ENCODE results near the gene WDR13.
"Not testable (repeated sequence)": the region's sequence is repeated elsewhere in the genome, so short reads cannot be mapped to it uniquely, and the experiment has no call there.

The WDR13 gene

DNA sequence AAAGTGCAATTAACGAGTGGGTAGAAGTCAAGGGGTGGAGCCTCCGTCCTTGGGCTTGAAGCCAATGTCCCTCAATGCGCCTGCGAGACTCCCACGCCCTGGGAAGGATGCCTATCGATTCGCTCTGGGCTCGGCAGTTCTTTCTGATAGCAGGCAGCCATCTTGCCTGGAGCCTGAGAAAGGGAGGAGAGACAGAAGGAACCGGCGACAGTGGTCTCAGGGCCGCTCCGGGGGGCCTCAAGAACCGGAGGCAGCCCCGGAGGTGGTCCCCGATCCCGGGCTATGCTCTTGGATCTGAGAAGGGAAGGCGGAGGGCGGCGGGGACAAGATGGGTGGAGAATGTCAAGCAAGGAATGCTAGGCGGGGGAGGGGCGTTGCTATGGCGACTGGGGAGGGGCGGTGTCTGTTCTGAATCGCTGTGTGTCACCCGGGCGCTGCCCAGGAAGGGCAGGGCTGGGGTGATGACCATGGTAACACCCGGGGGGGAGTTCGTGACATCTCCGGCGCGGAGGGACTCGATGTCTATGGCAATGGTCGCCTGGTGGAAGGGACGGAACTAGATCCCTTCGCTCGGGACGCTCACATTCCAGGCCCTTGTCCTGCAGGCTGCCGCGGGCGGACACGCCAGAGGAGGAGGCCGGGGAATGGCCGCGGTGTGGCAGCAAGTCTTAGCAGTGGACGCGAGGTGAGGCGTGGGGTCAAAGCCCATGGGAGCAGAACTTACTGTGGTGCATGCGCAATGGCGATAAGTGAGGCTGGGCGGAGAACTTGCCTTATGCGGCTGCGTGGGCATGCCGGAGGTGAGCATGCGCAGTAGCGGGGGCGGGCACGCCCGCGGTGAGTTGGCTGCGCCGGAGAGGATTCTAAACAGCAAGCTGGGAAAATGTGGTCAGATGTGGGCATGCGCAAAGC lies at the start of gene WDR13:
Gene WDR13 (plus strand): TSS at position 140 of the 912 bp plus-strand sequence. CDS start 505 bp downstream, at position 645.
- Mint-ChIP-seq H3K4me1 (ENCODE audit: low read depth) (peaks cover 5% of the 10 kb centered on the region), H3K36me3 (ENCODE audit: low read depth) (peaks cover 8% of the 10 kb centered on the region), H3K4me3 (peak within 1 kb of the TSS; percentile 97), H3K27me3 (ENCODE audit: low read depth) (no peaks in the 10 kb centered on the region), H3K9me3 (no peaks in the 10 kb centered on the region), H3K27ac (peak within 1 kb of the TSS; percentile 99)
- peak; percentile 87 for DNase-seq (ENCODE audit: low spot score)

DNA sequence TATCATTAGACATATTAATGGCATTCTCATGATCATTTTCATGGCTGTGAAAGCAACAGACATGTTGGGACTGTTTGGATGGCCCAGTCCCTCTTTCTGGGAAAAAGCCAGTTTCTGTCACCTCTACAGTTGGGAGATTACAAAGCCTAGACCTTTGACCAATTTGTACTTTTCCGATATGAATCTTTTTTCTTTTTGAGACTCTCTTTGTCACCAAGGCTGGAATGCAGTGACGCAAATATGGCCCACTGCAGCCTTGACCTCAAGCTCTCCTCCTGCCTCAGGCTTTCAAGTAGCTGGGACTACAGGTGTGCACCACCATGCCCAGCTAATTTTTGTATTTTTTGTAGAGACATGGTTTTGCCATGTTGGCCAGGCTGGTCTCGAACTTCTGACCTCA lies 48.4 kb upstream of the WDR13 start:
- H3K27ac Mint-ChIP-seq: no peak overlapping the region
- no peaks in the 10 kb centered on the region for H3K9me3 Mint-ChIP-seq
- no peak for DNase-seq (ENCODE audit: low spot score)
- H3K4me3 Mint-ChIP-seq: no peak overlapping the region
- no peaks in the 10 kb centered on the region for H3K4me1 Mint-ChIP-seq (ENCODE audit: low read depth)
- H3K27me3 Mint-ChIP-seq (ENCODE audit: low read depth): no peaks in the 10 kb centered on the region
- H3K36me3 Mint-ChIP-seq (ENCODE audit: low read depth): peaks cover 23% of the 10 kb centered on the region

DNA sequence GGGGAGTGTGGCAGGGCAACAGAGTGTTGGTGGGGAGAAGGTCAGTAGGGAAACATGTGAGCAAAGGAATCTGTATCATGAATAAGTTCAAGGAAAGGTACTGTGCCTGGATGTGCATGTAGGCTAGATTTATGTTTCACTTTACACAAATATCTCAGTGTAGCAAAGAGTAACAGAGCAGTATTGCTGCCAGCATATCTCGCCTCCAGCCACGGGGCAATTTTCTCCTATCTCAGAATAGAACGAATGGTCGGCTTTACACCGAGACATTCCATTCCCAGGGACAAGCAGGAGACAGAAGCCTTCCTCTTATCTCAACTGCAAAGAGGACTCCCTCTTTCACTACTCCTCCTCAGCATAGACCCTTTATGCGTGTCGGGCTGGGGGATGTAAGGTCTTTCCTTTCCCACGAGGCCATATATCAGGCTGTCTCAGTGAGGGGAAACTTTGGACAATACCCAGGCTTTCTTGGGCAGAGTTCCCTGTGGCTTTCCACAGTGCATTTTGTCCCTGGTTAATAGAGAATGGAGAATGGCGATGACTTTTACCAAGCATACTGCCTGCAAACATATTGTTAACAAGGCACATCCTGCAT lies 41.5 kb upstream of the WDR13 start:
- H3K36me3 Mint-ChIP-seq (ENCODE audit: low read depth): peaks cover 15% of the 10 kb centered on the region
- H3K27ac Mint-ChIP-seq; H3K9me3 Mint-ChIP-seq; H3K27me3 Mint-ChIP-seq (ENCODE audit: low read depth); H3K4me3 Mint-ChIP-seq; DNase-seq (ENCODE audit: low spot score); H3K4me1 Mint-ChIP-seq (ENCODE audit: low read depth): not testable (repeated sequence)

DNA sequence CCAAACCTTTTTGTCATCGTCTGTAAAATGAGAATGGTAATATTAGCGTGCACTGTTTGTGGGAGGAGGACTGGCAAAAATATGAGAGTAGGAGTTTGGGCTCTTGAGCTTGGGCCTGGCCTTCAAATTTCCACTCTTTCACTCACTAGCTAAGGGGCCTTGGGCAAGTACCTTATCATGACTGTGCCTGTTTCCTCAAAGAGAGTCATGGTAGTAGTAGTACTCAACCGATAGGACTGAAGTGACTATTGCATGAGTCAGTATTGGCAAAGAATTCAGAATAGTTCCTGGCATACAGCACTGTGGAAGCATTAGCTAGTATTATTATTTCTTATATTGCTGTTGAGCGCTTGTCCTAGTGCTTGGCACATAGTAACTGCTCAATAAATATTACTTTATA lies 39.0 kb upstream of the WDR13 start:
- Mint-ChIP-seq H3K4me1 (ENCODE audit: low read depth) (no peaks in the 10 kb centered on the region), H3K9me3 (no peaks in the 10 kb centered on the region), H3K36me3 (ENCODE audit: low read depth) (peaks cover 23% of the 10 kb centered on the region), H3K27ac (no peak overlapping the region), H3K4me3 (no peak overlapping the region), H3K27me3 (ENCODE audit: low read depth) (no peaks in the 10 kb centered on the region)
- DNase-seq (ENCODE audit: low spot score): no peak

DNA sequence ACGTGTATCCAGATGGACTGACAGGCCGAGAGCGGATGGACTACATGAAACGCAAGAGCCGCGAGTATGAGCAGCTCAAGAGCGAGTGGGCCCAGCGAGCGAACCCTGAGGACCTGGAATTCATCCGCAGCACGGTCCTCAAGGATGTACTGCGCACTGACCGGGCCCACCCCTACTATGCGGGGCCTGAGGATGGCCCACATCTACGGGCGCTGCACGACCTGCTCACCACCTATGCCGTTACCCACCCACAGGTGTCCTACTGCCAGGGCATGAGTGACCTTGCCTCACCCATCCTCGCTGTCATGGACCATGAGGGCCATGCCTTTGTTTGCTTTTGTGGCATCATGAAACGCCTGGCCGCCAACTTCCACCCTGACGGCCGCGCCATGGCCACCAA lies 37.7 kb upstream of the WDR13 start:
- H3K36me3 Mint-ChIP-seq (ENCODE audit: low read depth): peaks cover 23% of the 10 kb centered on the region

DNA sequence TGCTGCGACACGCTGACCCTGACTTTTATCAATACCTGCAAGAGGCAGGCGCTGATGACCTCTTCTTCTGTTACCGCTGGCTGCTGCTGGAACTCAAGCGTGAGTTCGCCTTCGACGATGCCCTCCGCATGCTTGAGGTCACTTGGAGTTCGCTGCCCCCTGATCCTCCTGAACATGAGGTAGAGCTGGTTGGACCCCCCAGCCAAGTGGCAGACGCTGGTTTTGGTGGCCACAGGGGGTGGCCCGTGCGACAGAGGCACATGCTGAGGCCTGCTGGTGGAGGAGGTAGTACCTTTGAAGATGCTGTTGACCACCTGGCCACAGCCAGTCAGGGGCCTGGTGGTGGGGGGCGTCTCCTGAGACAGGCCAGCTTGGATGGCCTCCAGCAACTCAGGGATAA lies 37.2 kb upstream of the WDR13 start:
- Mint-ChIP-seq H3K27ac (no peak overlapping the region), H3K36me3 (ENCODE audit: low read depth) (peaks cover 20% of the 10 kb centered on the region), H3K27me3 (ENCODE audit: low read depth) (no peaks in the 10 kb centered on the region), H3K4me1 (ENCODE audit: low read depth) (no peaks in the 10 kb centered on the region), H3K4me3 (no peak overlapping the region), H3K9me3 (no peaks in the 10 kb centered on the region)
- DNase-seq (ENCODE audit: low spot score): no peak

More for the DNA sequence above, 37.7 kb upstream of the WDR13 start:
- no peak for DNase-seq (ENCODE audit: low spot score)
- H3K4me3 Mint-ChIP-seq: no peak overlapping the region
- H3K27me3 Mint-ChIP-seq (ENCODE audit: low read depth): no peaks in the 10 kb centered on the region
- H3K4me1 Mint-ChIP-seq (ENCODE audit: low read depth): no peaks in the 10 kb centered on the region
- H3K9me3 Mint-ChIP-seq: no peaks in the 10 kb centered on the region
- H3K27ac Mint-ChIP-seq: no peak overlapping the region

DNA sequence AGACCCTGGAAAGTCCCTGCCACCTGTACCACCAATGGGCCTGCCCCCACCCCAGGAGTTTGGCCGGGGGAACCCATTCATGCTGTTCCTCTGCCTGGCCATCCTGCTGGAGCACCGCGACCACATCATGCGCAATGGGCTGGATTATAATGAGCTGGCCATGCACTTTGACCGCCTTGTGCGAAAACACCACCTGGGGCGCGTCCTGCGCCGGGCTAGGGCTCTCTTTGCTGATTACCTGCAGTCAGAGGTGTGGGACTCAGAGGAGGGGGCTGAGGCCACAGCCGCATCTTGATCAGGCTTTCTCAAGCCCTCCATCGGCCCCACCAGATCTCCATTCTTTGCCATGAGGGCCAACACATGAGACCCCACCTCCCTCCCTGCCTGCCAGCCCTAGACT lies 36.6 kb upstream of the WDR13 start:
- Mint-ChIP-seq H3K9me3 (no peaks in the 10 kb centered on the region), H3K4me3 (no peak overlapping the region)

DNA sequence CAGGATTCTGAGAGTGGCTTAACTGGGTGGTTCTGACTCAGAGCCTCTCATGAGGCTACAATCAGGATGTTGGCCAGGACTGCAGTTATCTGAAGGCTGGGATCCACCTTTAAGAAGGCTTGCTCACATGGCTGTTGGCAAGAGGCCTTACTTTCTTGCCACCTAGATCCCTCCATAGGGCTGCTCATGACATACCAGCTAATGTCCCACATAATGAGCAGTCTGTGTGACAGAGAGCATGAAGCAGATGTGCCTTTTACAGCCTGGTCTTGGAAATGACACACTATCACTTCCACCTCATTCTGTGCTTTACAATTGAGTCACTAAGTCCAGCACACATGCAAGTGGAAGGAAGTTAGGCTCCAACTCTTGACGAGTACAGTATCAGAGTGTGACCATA lies 27.3 kb upstream of the WDR13 start:
- peak overlapping the region; percentile 63 for H3K27ac Mint-ChIP-seq
- peak; percentile 34 for DNase-seq (ENCODE audit: low spot score)
- H3K27me3 Mint-ChIP-seq (ENCODE audit: low read depth): no peaks in the 10 kb centered on the region
- peaks cover 2% of the 10 kb centered on the region for H3K36me3 Mint-ChIP-seq (ENCODE audit: low read depth)
- H3K4me1 Mint-ChIP-seq (ENCODE audit: low read depth): peaks cover 9% of the 10 kb centered on the region
- no peaks in the 10 kb centered on the region for H3K9me3 Mint-ChIP-seq
- H3K4me3 Mint-ChIP-seq: no peak overlapping the region

More for the DNA sequence above, 36.6 kb upstream of the WDR13 start:
- peaks cover 20% of the 10 kb centered on the region for H3K36me3 Mint-ChIP-seq (ENCODE audit: low read depth)
- no peak overlapping the region for H3K27ac Mint-ChIP-seq
- H3K4me1 Mint-ChIP-seq (ENCODE audit: low read depth): no peaks in the 10 kb centered on the region
- DNase-seq (ENCODE audit: low spot score): no peak
- H3K27me3 Mint-ChIP-seq (ENCODE audit: low read depth): no peaks in the 10 kb centered on the region

DNA sequence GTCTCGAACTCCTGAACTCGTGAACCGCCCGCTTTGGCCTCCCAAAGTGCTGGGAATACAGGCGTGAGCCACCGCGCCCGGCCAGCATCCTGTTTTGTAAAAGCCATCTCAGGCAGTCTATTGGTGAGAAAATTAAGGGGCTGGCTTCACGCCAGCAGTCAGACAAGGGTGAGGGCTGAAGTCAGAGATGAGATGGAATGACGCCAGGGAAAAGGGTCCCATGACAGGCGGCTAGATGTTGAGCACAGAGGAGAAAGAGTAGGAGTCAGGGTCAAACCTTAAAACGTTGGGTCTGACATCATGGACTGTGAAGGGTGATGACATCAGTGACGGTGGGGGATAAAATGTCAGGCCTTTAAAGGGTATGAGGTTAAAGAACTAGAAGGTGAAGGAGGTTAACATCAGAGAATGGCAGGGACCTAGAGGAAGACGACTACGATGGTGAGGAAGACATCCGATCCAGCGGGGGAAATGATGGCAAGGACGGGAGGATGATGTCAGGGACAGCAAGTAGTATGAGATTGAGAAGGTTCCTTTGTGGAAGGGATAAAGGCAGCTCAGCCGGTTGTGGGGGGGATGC lies 23.5 kb upstream of the WDR13 start:
- H3K36me3 Mint-ChIP-seq (ENCODE audit: low read depth): peaks cover 33% of the 10 kb centered on the region
- no peak for DNase-seq (ENCODE audit: low spot score)
- H3K9me3 Mint-ChIP-seq: no peaks in the 10 kb centered on the region
- H3K27ac Mint-ChIP-seq: peak overlapping the region; percentile 99
- no peaks in the 10 kb centered on the region for H3K27me3 Mint-ChIP-seq (ENCODE audit: low read depth)
- H3K4me3 Mint-ChIP-seq: peak overlapping the region; percentile 98
- peaks cover 13% of the 10 kb centered on the region for H3K4me1 Mint-ChIP-seq (ENCODE audit: low read depth)

DNA sequence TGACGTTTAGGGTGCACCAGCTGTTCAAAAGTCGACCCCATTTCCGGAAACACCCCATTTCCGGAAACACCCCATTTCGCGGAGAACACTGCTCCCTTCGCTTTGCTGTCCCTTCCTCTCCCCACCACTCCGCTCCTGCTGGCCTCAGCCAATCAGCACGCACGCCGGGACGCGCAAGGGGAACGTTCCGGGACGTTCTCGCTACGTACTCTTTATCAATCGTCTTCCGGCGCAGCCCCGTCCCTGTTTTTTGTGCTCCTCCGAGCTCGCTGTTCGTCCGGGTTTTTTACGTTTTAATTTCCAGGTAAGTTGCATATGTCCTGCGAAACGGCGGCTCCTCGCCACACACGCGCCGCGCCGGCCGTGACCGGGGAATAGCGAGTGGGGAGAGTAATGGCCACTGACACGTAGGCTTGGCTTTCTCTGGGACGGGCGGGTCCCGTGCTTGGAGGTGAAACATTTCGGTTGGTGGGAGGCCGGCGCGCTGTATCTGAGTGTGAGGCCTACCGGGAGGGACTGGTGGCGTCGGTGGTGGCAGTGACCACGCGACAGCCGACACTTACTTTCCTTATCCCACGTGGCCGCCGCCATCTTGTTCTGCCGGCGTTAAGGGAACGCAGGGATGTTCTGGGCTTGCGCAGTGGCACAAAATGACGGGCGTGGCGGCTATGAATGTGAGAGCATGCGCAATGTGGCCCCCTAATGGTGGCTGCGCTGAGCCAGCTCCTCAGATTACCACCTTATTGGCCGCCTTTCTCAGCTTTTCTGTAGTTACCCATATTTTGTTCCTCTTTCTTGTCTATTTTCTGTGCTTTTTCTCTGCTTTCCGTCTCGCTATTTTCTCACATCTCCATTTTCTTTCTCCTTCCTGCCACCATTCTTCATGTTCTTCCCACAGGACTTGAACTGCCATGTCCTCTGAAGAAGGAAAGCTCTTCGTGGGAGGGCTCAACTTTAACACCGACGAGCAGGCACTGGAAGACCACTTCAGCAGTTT lies 22.7 kb upstream of the WDR13 start, which contains the start of gene RBM3:
Gene RBM3 (plus strand): TSS at position 215 of the 997 bp plus-strand sequence. CDS start 697 bp downstream, at position 912.
- Mint-ChIP-seq H3K36me3 (ENCODE audit: low read depth) (peaks cover 36% of the 10 kb centered on the region), H3K27ac (peak within 1 kb of the TSS; percentile 99), H3K4me3 (peak within 1 kb of the TSS; percentile 98), H3K4me1 (ENCODE audit: low read depth) (peaks cover 15% of the 10 kb centered on the region), H3K9me3 (no peaks in the 10 kb centered on the region), H3K27me3 (ENCODE audit: low read depth) (no peaks in the 10 kb centered on the region)
- DNase-seq (ENCODE audit: low spot score): peak; percentile 88

DNA sequence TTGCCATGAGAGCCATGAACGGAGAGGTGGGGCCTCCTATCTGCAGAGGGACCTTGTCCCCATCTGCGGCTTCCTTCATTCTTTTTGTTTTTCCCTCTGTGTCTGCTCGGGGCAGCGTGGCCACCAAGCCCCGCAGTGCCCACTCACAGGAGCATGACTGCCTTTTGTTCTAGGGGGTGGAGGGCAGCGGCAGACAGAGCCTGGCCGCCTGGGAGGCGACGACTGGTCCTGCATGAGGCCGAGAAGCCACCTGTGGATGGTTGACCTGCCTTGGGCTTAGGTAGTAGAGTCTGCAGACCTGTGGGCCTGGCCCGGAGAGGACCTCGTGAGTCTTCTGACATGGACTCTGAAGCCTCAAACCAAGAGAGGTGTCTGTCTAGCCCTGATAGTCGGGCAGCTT lies 21.6 kb upstream of the WDR13 start:
- DNase-seq (ENCODE audit: low spot score): no peak
- Mint-ChIP-seq H3K36me3 (ENCODE audit: low read depth) (peaks cover 40% of the 10 kb centered on the region), H3K4me3 (peak overlapping the region; percentile 98), H3K27me3 (ENCODE audit: low read depth) (no peaks in the 10 kb centered on the region), H3K9me3 (no peaks in the 10 kb centered on the region), H3K27ac (peak overlapping the region; percentile 99), H3K4me1 (ENCODE audit: low read depth) (peaks cover 15% of the 10 kb centered on the region)

DNA sequence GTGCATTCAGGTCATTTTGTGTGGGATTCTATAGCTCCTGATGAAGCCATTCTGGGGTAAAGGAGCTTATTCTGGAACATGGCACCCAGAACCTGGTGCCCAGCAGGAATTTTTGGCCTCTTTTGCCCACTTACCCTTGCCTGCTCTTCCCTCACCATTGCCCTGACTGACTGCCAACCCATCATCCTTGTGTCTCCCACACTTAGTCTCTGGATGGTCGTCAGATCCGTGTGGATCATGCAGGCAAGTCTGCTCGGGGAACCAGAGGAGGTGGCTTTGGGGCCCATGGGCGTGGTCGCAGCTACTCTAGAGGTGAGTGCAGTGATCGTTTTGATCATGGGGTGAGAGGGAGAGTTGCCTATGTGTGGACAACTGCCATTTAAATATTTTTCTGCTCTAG lies 21.2 kb upstream of the WDR13 start:
- peaks cover 40% of the 10 kb centered on the region for H3K36me3 Mint-ChIP-seq (ENCODE audit: low read depth)
- no peaks in the 10 kb centered on the region for H3K27me3 Mint-ChIP-seq (ENCODE audit: low read depth)
- no peaks in the 10 kb centered on the region for H3K9me3 Mint-ChIP-seq
- H3K4me3 Mint-ChIP-seq: peak overlapping the region; percentile 98
- no peak for DNase-seq (ENCODE audit: low spot score)
- no peak overlapping the region for H3K27ac Mint-ChIP-seq
- H3K4me1 Mint-ChIP-seq (ENCODE audit: low read depth): peaks cover 15% of the 10 kb centered on the region

DNA sequence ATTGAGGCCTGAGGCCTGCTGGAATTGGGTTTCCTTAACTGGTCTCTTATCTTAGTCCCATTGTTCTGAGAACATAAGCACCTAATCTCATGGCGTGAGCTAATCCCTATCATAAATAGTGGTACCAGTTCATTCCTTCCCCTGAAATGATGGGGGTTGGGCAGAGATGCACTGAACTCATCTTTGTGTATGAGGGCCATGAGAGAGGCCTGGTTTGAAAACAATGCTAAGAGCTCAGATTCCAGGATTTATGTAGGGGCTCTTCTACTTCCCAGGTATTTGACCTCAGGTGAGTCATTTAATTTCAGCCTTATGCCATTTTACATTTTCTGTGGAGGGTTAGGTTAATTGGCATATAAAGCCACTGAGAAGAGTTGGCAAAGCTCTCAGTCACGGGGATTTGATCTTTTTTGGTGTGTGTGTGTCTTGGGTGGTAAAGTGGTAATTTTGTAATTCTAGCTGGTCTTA lies 18.6 kb upstream of the WDR13 start:
- Mint-ChIP-seq H3K4me1 (ENCODE audit: low read depth) (peaks cover 13% of the 10 kb centered on the region), H3K9me3 (no peaks in the 10 kb centered on the region), H3K27ac (peak overlapping the region; percentile 43), H3K36me3 (ENCODE audit: low read depth) (peaks cover 40% of the 10 kb centered on the region), H3K4me3 (no peak overlapping the region), H3K27me3 (ENCODE audit: low read depth) (no peaks in the 10 kb centered on the region)
- DNase-seq (ENCODE audit: low spot score): no peak

Data from T-helper 2 cell treated with Interferon-gamma antibody and Interleukin-4, amounts not matched to agents 5 μg/mL and 100 μg/mL, for 36 hours (primary cell).